T-cell (primary cell): ENCODE data around the gene ARL15. TPM values are rescaled to one million over a fixed set of nuclear protein-coding genes. Genes with fewer than 3 reads are reported as not detected.
"Not testable (repeated sequence)": the region's sequence is repeated elsewhere in the genome, so short reads cannot be mapped to it uniquely, and the experiment has no call there.

Experiments used
- ATAC-seq, 4 experiments: fragments of 200-7000 bp in 3 of 4; fragments of 150-1000 bp in 1 of 4; cut with Tn5 transposase; replicated peaks in 1 of 4; 1 replicate in 3 of 4; 2 replicates in 1 of 4; pipeline ENCODE4 v1.10.0; 2021; ENCODE audit warnings: moderate library complexity in 3 of 4, mild to moderate bottlenecking in 2 of 4, moderate number of reproducible peaks in 1 of 4
- CTCF ChIA-PET, 2 donors: fragments of 300-600 bp; sonication (Branson Sonifier 250); formaldehyde crosslinking; loops; one replicate each; lab custom pipeline; 2022; ENCODE audit warnings: antibody characterized with exemption in 2 of 2; lab: Charles Lee
- POLR2A ChIA-PET, 2 donors: fragments of 300-600 bp; sonication (Branson Sonifier 250); formaldehyde crosslinking; loops; one replicate each; lab custom pipeline; 2022; ENCODE audit warnings: antibody characterized with exemption in 2 of 2; lab: Charles Lee
- DNase-seq, 35 experiments: peaks; one replicate each; pipeline versions ENCODE4 v3.0.0 to v3.0.0-alpha.2; 2013 to 2023
- H3K27ac ChIP-seq: one replicate; pipeline ENCODE4 v1.5.1; 2013; ENCODE audit warnings: low read length
- H3K27me3 ChIP-seq, 2 experiments: replicated peaks in 1 of 2; 1 replicate in 1 of 2; 2 replicates in 1 of 2; pipeline versions ENCODE4 v1.6.1 to v1.7.0; 2013; ENCODE audit warnings: low read length in 1 of 2, mixed read lengths in 1 of 2; ENCODE audit not compliant: control insufficient read depth in 2 of 2, insufficient read depth in 2 of 2; ENCODE audit errors: extremely low read depth in 1 of 2
- H3K36me3 ChIP-seq, 2 donors: 1 replicate in 1 of 2; 2 replicates in 1 of 2; pipeline versions ENCODE4 v1.6.1 to v1.7.0; 2013; ENCODE audit warnings: low read length in 1 of 2; ENCODE audit not compliant: control insufficient read depth in 2 of 2, insufficient read depth in 1 of 2; ENCODE audit errors: extremely low read depth in 1 of 2
- H3K4me1 ChIP-seq, 2 experiments: 1 replicate in 1 of 2; 2 replicates in 1 of 2; pipeline versions ENCODE4 v1.6.1 to v1.7.0; 2013; ENCODE audit warnings: low read length in 2 of 2, mixed read lengths in 1 of 2; ENCODE audit not compliant: insufficient read depth in 2 of 2, control insufficient read depth in 1 of 2; ENCODE audit errors: extremely low read depth in 1 of 2
- H3K4me3 ChIP-seq, 2 donors: 1 replicate in 1 of 2; 2 replicates in 1 of 2; pipeline versions ENCODE4 v1.5.1 to v1.7.0; 2013; ENCODE audit warnings: mild to moderate bottlenecking in 2 of 2, low read length in 1 of 2, moderate library complexity in 1 of 2; ENCODE audit not compliant: control insufficient read depth in 1 of 2; ENCODE audit errors: extremely low read depth in 1 of 2
- H3K9me3 ChIP-seq: 2 replicates; pipeline ENCODE4 v1.7.0; 2013
- H3K27ac Mint-ChIP-seq, 2 donors: one replicate each; pipeline ENCODE4 v1.8.0; 2020 to 2021; ENCODE audit warnings: mild to moderate bottlenecking in 2 of 2, mixed read lengths in 2 of 2
- H3K27me3 Mint-ChIP-seq, 2 donors: one replicate each; pipeline ENCODE4 v1.8.0; 2021 to 2022; ENCODE audit warnings: mixed read lengths in 2 of 2
- H3K36me3 Mint-ChIP-seq: one replicate; pipeline ENCODE4 v1.8.0; 2021; ENCODE audit warnings: mixed read lengths
- H3K4me1 Mint-ChIP-seq, 3 donors: one replicate each; pipeline ENCODE4 v1.8.0; 2020 to 2022; ENCODE audit warnings: mixed read lengths in 3 of 3, mild to moderate bottlenecking in 1 of 3
- H3K4me3 Mint-ChIP-seq, 3 donors: one replicate each; pipeline ENCODE4 v1.8.0; 2020 to 2022; ENCODE audit warnings: mild to moderate bottlenecking in 3 of 3, mixed read lengths in 3 of 3, moderate library complexity in 3 of 3
- H3K9me3 Mint-ChIP-seq, 3 donors: one replicate each; pipeline ENCODE4 v1.8.0; 2020 to 2022; ENCODE audit warnings: mixed read lengths in 3 of 3
- WGBS: methylation state at CpG from one replicate; pipeline ENCODE4 v1.1.5; 2013; ENCODE audit warnings: missing lambda C conversion rate; ENCODE audit not compliant: insufficient coverage; 5-methylcytosine and 5-hydroxymethylcytosine counted together
- total RNA-seq, 35 experiments: library from RNA in 6 of 35; stranded (reverse) in 6 of 35; fragments of 120-200 nt in 1 of 35; gene quantifications; one replicate each; pipeline versions ENCODE4 v1.2.1 to v1.2.4 and lab custom pipeline; 2013 to 2026

ARL15 gene
- total RNA-seq, 5 donors from 2014 or later (not counting 1 experiment from before 2014, with no cell fraction given), result 10.7 to 21.6 (median 11.7) TPM

GRCh38 chr5:53983568-53984460, 326.6 kb downstream of the ARL15 start:
- H3K4me3 ChIP-seq, result no peak overlapping the region
- no peaks in the 10 kb centered on the region for H3K27me3 ChIP-seq
- POLR2A ChIA-PET, result no interaction called here
- DNase-seq (no peak), ATAC-seq (no peak)
- Mint-ChIP-seq H3K27me3 (no peaks in the 10 kb centered on the region), H3K9me3 (peaks cover 7 to 21% (median 14%) of the 10 kb centered on the region in 3 donors), H3K4me3 (no peak overlapping the region), H3K27ac (no peak overlapping the region), H3K36me3 (peaks cover 54% of the 10 kb centered on the region), H3K4me1 (no peaks in the 10 kb centered on the region)
- WGBS, result 90% methylated on average over 4 of the region's 10 CpGs
- no peaks in the 10 kb centered on the region for H3K9me3 ChIP-seq
- CTCF ChIA-PET, result no interaction called here
- no peaks in the 10 kb centered on the region for H3K36me3 ChIP-seq
- H3K4me1 ChIP-seq, result no peaks in the 10 kb centered on the region
- no peak overlapping the region for H3K27ac ChIP-seq

GRCh38 chr5:53982319-53982718, 328.1 kb downstream of the ARL15 start:
- H3K27me3 ChIP-seq, H3K4me1 ChIP-seq, H3K4me1 Mint-ChIP-seq, DNase-seq, H3K36me3 ChIP-seq, H3K4me3 Mint-ChIP-seq, H3K27ac Mint-ChIP-seq, CTCF ChIA-PET, H3K9me3 ChIP-seq, H3K27ac ChIP-seq, POLR2A ChIA-PET, H3K4me3 ChIP-seq, H3K27me3 Mint-ChIP-seq, ATAC-seq: not testable (repeated sequence)
- no CpG with 5 or more reads among the region's 2 CpGs for WGBS
- Mint-ChIP-seq H3K36me3 (peaks cover 50% of the 10 kb centered on the region), H3K9me3 (peaks cover 7 to 21% (median 14%) of the 10 kb centered on the region in 3 donors)

GRCh38 chr5:53980061-53980460, 330.3 kb downstream of the ARL15 start:
- no peaks in the 10 kb centered on the region for H3K4me1 ChIP-seq
- H3K36me3 ChIP-seq, result no peaks in the 10 kb centered on the region
- Mint-ChIP-seq H3K27me3 (no peaks in the 10 kb centered on the region), H3K36me3 (peaks cover 43% of the 10 kb centered on the region), H3K9me3 (peaks cover 7 to 16% (median 14%) of the 10 kb centered on the region in 3 donors), H3K27ac (no peak overlapping the region), H3K4me1 (no peaks in the 10 kb centered on the region), H3K4me3 (no peak overlapping the region)
- H3K9me3 ChIP-seq, result no peaks in the 10 kb centered on the region
- ChIA-PET POLR2A (no interaction called here), CTCF (no interaction called here)
- DNase-seq (no peak), ATAC-seq (no peak)
- H3K27me3 ChIP-seq, result no peaks in the 10 kb centered on the region
- H3K4me3 ChIP-seq, result no peak overlapping the region
- H3K27ac ChIP-seq, result no peak overlapping the region

GRCh38 chr5:53974021-53974420, 336.4 kb downstream of the ARL15 start:
- ChIA-PET POLR2A (no interaction called here), CTCF (no interaction called here)
- Mint-ChIP-seq H3K36me3 (peaks cover 37% of the 10 kb centered on the region), H3K4me3 (no peak overlapping the region), H3K27me3 (no peaks in the 10 kb centered on the region), H3K27ac (no peak overlapping the region), H3K9me3 (no peaks in the 10 kb centered on the region), H3K4me1 (no peaks in the 10 kb centered on the region)
- H3K27ac ChIP-seq, result no peak overlapping the region
- no peak for DNase-seq
- H3K9me3 ChIP-seq, result no peaks in the 10 kb centered on the region
- no CpG with 5 or more reads among the region's 1 CpG for WGBS
- H3K4me3 ChIP-seq, result no peak overlapping the region
- no peaks in the 10 kb centered on the region for H3K27me3 ChIP-seq
- no peaks in the 10 kb centered on the region for H3K36me3 ChIP-seq
- ATAC-seq, result no peak
- no peaks in the 10 kb centered on the region for H3K4me1 ChIP-seq

- ATAC-seq (no peak), DNase-seq (no peak)
- no CpG with 5 or more reads among the region's 4 CpGs for WGBS
- Mint-ChIP-seq H3K4me3 (no peak overlapping the region), H3K36me3 (peaks cover 40% of the 10 kb centered on the region), H3K27ac (no peak overlapping the region), H3K27me3 (no peaks in the 10 kb centered on the region), H3K4me1 (no peaks in the 10 kb centered on the region), H3K9me3 (no peaks in the 10 kb centered on the region)
- no peak overlapping the region for H3K27ac ChIP-seq
- no peaks in the 10 kb centered on the region for H3K27me3 ChIP-seq
- ChIA-PET CTCF (no interaction called here), POLR2A (no interaction called here)
- H3K9me3 ChIP-seq, result no peaks in the 10 kb centered on the region
- H3K36me3 ChIP-seq, result no peaks in the 10 kb centered on the region
- no peaks in the 10 kb centered on the region for H3K4me1 ChIP-seq
- no peak overlapping the region for H3K4me3 ChIP-seq
These were observed 338.1 kb downstream of the ARL15 start for GRCh38 chr5:53972314-53972713.

GRCh38 chr5:53971551-53971950, 338.8 kb downstream of the ARL15 start:
- DNase-seq (no peak), ATAC-seq (no peak)
- no peaks in the 10 kb centered on the region for H3K4me1 ChIP-seq
- no peaks in the 10 kb centered on the region for H3K27me3 Mint-ChIP-seq
- H3K9me3 ChIP-seq, result no peaks in the 10 kb centered on the region
- H3K27ac Mint-ChIP-seq, result no peak overlapping the region
- H3K4me3 Mint-ChIP-seq, result no peak overlapping the region
- no peak overlapping the region for H3K27ac ChIP-seq
- no peaks in the 10 kb centered on the region for H3K27me3 ChIP-seq
- no peak overlapping the region for H3K4me3 ChIP-seq
- H3K36me3 Mint-ChIP-seq, result peaks cover 44% of the 10 kb centered on the region
- ChIA-PET POLR2A (no interaction called here), CTCF (interaction anchor here in 1 of 2 donors (0.6 kb wide), 1 partner anchor 122 kb away, joined by 3 read pairs; no protein-coding TSS in a partner anchor)
- H3K36me3 ChIP-seq, result no peaks in the 10 kb centered on the region
- H3K9me3 Mint-ChIP-seq, result no peaks in the 10 kb centered on the region
- no peaks in the 10 kb centered on the region for H3K4me1 Mint-ChIP-seq
